B cell (primary cell): ENCODE measurements around the gene R3HDM4.

ENCODE experiments used
- CTCF ChIP-seq: fragments of 200-600 bp; IDR thresholded peaks from one replicate; pipeline ENCODE4 v1.8.0; 2022; ENCODE audit warnings: antibody characterized with exemption, mild to moderate bottlenecking
- EZH2 ChIP-seq: IDR thresholded peaks from 2 replicates; pipeline ENCODE4 v1.6.1; 2012; ENCODE audit warnings: borderline replicate concordance, low read depth, mild to moderate bottlenecking, moderate library complexity, low read length; ENCODE audit not compliant: insufficient read depth, poor library complexity, severe bottlenecking

DNA sequence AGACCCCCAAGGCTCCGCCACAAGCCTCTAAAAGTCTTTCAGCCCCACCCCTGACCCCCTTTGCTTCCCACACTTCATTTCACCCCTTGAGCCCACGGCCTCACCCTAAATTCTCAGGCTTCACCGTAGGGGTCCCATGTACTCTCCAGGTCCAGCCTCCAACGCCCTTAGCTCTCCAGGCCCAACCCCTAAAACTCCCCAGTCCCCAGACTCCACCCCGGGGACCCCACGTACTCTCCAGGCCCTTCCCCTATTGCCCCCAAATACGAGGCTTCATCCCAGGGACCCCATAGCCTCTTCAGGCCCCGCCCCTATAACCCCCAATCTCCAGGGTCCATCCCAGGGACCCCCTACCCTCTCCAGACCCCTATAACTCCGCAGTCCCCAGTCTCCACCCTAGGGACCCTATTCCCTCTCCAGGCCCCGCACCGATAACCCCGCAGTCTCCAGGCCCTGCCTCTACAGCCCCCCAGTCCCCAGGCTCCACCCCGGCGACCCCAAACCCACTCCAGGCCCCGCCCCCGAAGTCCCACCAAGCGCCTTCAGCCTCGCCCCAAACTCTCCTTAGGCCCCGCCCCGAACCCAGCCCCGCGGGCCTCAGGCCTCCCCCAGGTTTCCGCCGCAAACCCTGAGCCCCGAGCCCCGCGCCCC, 20.7 kb downstream of the R3HDM4 start:
- TF ChIP-seq CTCF (no peak), EZH2 (no peak)
